Body of pancreas (tissue), 4 donors: ENCODE measurements around the gene GABRB1. TPM values are rescaled to one million over a fixed set of nuclear protein-coding genes. Genes with fewer than 3 reads are reported as not detected.

Experiments
- ATAC-seq: fragments of 150-250 bp; one replicate; pipeline ENCODE4 v1.9.1; 2016
- DNase-seq, 4 donors: peaks; one replicate each; pipeline ENCODE4 v3.0.0-alpha.2; 2019
- H3K27ac ChIP-seq, 4 donors: fragments of 200-600 bp; sonication (generic); 1 replicate in 3 of 4; 2 replicates in 1 of 4; pipeline versions ENCODE4 v1.5.1 to v1.6.1; 2016 to 2019; ENCODE audit warnings: mild to moderate bottlenecking in 1 of 4, mixed read lengths in 1 of 4, moderate library complexity in 1 of 4
- H3K27me3 ChIP-seq, 2 donors: fragments of 200-600 bp; sonication (generic); one replicate each; pipeline ENCODE4 v1.6.0; 2016; ENCODE audit warnings: mild to moderate bottlenecking in 1 of 2
- H3K36me3 ChIP-seq, 2 donors: fragments of 200-600 bp; sonication (generic); replicated peaks in 1 of 2; 2 replicates each; pipeline ENCODE4 v1.5.1; 2016; ENCODE audit warnings: low read depth in 2 of 2; ENCODE audit not compliant: insufficient read depth in 1 of 2
- H3K4me1 ChIP-seq: fragments of 200-600 bp; sonication (generic); one replicate; pipeline ENCODE4 v1.6.0; 2016
- H3K4me3 ChIP-seq, 2 donors: fragments of 200-600 bp; sonication (generic); 1 replicate in 1 of 2; 2 replicates in 1 of 2; pipeline ENCODE4 v1.5.1; 2016 to 2019
- H3K9me3 ChIP-seq, 3 donors: fragments of 200-600 bp; sonication (generic); 1 replicate in 2 of 3; 2 replicates in 1 of 3; pipeline ENCODE4 v1.5.1; 2016
- CTCF ChIP-seq, 7 experiments: fragments of 450-650 bp in 4 of 7; fragments of 200-600 bp in 3 of 7; sonication (generic) in 3 of 7; IDR thresholded peaks; one replicate each; pipeline ENCODE4 v1.5.1; 2016 to 2019; ENCODE audit warnings: antibody characterized with exemption in 7 of 7
- POLR2A ChIP-seq, 3 donors: fragments of 450-650 bp; IDR thresholded peaks; one replicate each; pipeline ENCODE4 v1.6.1; 2016; ENCODE audit warnings: antibody characterized with exemption in 3 of 3, mild to moderate bottlenecking in 2 of 3
- WGBS, 2 donors: methylation state at CpG; one replicate each; pipeline ENCODE4 v1.1.5; 2017; 5-methylcytosine and 5-hydroxymethylcytosine counted together
- intact Hi-C: fragments of 100-400 bp; cut with DNase I; formaldehyde crosslinking; loops from one replicate; pipeline ENCODE4 v1.15.1; 2023
- total RNA-seq, 2 donors: library from RNA; depleted of rRNA; stranded (reverse); fragments of >200 nt; gene quantifications; one replicate each; pipeline ENCODE4 v1.1.0, GENCODE V29; 2016

GABRB1 gene
- total RNA-seq, 2 donors from 2014 or later = not detected

- intact Hi-C loops = no loop called here
Observed at GRCh38 chr4:47203593-47203992, 172.2 kb downstream of the GABRB1 start.

GRCh38 chr4:47207555-47207954 lies 176.2 kb downstream of the GABRB1 start:
- ATAC-seq = no peak
- H3K27me3 ChIP-seq = no peaks in the 10 kb centered on the region
- no peak for DNase-seq
- H3K36me3 ChIP-seq = no peaks in the 10 kb centered on the region
- WGBS, 2 donors = 62 to 79% methylated on average over 1 of the region's 1 CpG
- TF ChIP-seq CTCF (IDR thresholded peaks at IDR 0.05) = no peak
- TF ChIP-seq POLR2A (IDR thresholded peaks at IDR 0.05) = no peak
- no peaks in the 10 kb centered on the region for H3K9me3 ChIP-seq
- H3K27ac ChIP-seq = no peak overlapping the region
- no peaks in the 10 kb centered on the region for H3K4me1 ChIP-seq
- no peak overlapping the region for H3K4me3 ChIP-seq
- intact Hi-C loops = no loop called here

More at GRCh38 chr4:47203593-47203992, 172.2 kb downstream of the GABRB1 start:
- H3K36me3 ChIP-seq = no peaks in the 10 kb centered on the region
- DNase-seq (no peak), ATAC-seq (no peak)
- TF ChIP-seq POLR2A (IDR thresholded peaks at IDR 0.05) = no peak
- no peak for TF ChIP-seq CTCF (IDR thresholded peaks at IDR 0.05)
- no peaks in the 10 kb centered on the region for H3K9me3 ChIP-seq
- H3K27ac ChIP-seq = no peak overlapping the region
- no peaks in the 10 kb centered on the region for H3K4me1 ChIP-seq
- H3K27me3 ChIP-seq = no peaks in the 10 kb centered on the region
- WGBS, 2 donors = 39 to 58% methylated on average over 2 of the region's 2 CpGs
- no peak overlapping the region for H3K4me3 ChIP-seq

GRCh38 chr4:47209833-47210232 lies 178.5 kb downstream of the GABRB1 start:
- Histone ChIP-seq H3K9me3 (no peaks in the 10 kb centered on the region), H3K27ac (no peak overlapping the region), H3K4me1 (no peaks in the 10 kb centered on the region), H3K27me3 (no peaks in the 10 kb centered on the region), H3K4me3 (no peak overlapping the region), H3K36me3 (no peaks in the 10 kb centered on the region)
- intact Hi-C loops = no loop called here
- TF ChIP-seq POLR2A (IDR thresholded peaks at IDR 0.05) = no peak
- TF ChIP-seq CTCF (IDR thresholded peaks at IDR 0.05) = no peak
- WGBS, 2 donors = 35 to 47% methylated on average over 1 of the region's 1 CpG
- ATAC-seq (no peak), DNase-seq (no peak)

- WGBS, 2 donors = 18 to 20% methylated on average over 3 of the region's 3 CpGs
- TF ChIP-seq POLR2A (IDR thresholded peaks at IDR 0.05) = no peak
- no peak for TF ChIP-seq CTCF (IDR thresholded peaks at IDR 0.05)
- no peaks in the 10 kb centered on the region for H3K9me3 ChIP-seq
- intact Hi-C loops = no loop called here
- no peaks in the 10 kb centered on the region for H3K4me1 ChIP-seq
- no peaks in the 10 kb centered on the region for H3K27me3 ChIP-seq
- no peak for ATAC-seq
- H3K36me3 ChIP-seq = no peaks in the 10 kb centered on the region
- H3K4me3 ChIP-seq = no peak overlapping the region
- DNase-seq = no peak
- no peak overlapping the region for H3K27ac ChIP-seq
Observed at GRCh38 chr4:47210828-47211227, 179.5 kb downstream of the GABRB1 start.

- whole genome bisulfite sequencing, 2 donors = 26 to 35% methylated on average over 2 of the region's 2 CpGs
- H3K4me3 ChIP-seq = no peak overlapping the region
- H3K36me3 ChIP-seq = no peaks in the 10 kb centered on the region
- TF ChIP-seq CTCF (IDR thresholded peaks at IDR 0.05) (no peak), POLR2A (IDR thresholded peaks at IDR 0.05) (no peak)
- intact Hi-C loops = no loop called here
- ATAC-seq = no peak
- H3K4me1 ChIP-seq = no peaks in the 10 kb centered on the region
- H3K27me3 ChIP-seq = no peaks in the 10 kb centered on the region
- no peak for DNase-seq
- no peaks in the 10 kb centered on the region for H3K9me3 ChIP-seq
- H3K27ac ChIP-seq = no peak overlapping the region
Observed at GRCh38 chr4:47213106-47213505, 181.7 kb downstream of the GABRB1 start.
